HG03175 (cell line): Measurements from ENCODE around the gene NBEA.
"Not testable (repeated sequence)": the region's sequence is repeated elsewhere in the genome, so short reads cannot be mapped to it uniquely, and the experiment has no call there.

Experiments used
- ATAC-seq: cut with Tn5 transposase; IDR thresholded peaks from one replicate; pipeline ENCODE4 v1.9.1; 2021; ENCODE audit warnings: mild to moderate bottlenecking, moderate library complexity; ENCODE audit not compliant: unreplicated experiment

NBEA gene

DNA sequence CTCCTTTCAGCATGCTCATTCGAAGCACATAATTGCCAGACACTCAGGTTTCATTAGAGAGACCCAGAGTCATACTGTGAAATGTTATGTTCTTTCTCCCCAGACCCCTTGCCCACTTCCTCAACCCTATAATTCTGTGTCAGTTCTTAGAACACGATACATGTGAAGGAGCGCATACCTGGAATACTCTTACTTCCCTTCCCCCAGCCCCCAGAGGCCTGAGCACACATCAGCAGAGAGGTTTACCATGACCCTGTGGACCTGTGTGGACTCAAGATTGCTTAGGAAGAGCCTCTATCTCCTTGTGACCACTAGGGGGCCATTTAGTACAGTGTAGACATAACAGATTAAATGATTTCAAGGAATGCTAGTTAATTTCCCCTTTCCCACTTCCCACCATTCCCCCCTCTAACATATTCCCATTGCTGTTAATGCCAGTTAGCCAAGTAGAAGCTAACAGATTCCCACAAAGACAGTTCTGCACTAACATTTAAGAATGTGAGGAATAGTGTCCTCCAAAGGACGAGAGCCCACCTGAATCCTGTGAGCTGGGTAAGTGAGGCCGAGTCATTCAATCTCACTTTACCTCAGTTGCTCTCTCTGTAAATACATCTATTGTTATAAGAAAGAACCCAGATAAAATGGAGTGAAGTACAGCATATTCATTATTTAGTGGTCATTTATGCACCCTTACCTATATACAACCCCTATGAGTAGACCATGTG lies 688.6 kb downstream of the NBEA start:
- ATAC-seq = peak; percentile 77

DNA sequence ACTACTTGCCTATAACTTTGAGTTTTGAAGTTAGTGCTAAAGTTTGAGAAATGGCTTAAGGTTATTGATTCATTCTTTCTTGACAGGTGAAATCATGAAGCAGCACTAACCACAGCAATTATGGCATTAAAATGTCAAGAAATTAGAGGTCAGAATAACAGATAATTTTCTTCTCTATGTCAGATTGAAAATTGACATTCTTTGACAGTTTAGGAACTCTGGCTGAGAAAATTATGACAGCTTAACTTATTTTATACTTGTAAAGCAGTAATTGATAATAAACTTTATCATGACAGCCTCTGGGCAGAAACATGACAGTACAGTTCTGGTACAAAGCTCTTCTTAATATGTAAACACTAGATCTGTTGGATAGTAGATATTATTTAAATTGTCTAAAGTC lies 689.6 kb downstream of the NBEA start:
- ATAC-seq = no peak

DNA sequence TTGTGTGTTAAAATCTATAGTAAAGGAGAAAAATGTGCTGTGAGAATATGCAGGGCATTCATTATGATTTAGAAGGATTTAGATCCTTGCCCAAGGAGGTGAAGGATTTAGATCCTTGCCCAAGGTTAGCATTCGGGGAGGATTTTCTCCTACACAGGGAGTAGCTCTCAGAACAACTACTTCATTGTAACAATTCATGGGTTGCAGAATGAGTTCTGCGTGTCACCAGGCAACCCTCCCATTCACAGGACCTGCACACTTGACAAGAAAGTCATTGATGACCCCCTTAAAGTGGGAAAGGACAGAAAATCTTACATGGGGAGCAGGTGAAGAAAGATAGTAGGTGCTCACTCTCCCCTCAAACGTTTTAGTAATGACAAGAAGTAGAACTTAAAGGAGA lies 701.6 kb downstream of the NBEA start:
- no peak for ATAC-seq

DNA sequence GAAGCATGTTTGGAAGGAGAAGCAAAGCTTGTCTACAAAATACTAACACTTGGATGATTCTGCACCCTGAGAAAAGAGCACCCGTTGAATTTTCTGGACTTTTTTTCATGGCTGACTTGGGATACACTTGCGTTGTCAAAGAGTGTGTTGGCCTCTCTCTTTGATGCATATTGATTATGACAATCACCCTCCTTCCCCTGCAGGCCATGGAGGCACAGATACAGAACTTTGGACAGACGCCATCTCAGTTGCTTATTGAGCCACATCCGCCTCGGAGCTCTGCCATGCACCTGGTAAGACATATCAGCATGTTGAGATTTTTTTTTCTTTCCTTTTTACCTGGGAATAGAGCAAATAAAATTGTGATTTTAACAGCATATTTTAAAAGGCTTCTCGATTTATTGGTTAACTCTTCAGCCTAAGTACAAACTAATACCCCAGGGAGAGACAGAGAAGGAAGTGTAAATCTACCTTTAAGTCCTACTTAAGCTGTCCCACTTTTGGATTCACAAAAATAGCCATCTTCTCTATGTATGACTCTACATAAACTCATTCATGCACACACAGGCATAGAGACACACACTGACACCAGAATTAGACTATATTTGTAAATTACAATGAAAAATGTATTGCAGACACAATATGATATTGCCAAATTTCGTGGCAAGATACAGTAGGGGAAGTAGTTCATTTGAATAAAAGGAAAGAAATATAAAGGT lies 704.1 kb downstream of the NBEA start:
- ATAC-seq = no peak

DNA sequence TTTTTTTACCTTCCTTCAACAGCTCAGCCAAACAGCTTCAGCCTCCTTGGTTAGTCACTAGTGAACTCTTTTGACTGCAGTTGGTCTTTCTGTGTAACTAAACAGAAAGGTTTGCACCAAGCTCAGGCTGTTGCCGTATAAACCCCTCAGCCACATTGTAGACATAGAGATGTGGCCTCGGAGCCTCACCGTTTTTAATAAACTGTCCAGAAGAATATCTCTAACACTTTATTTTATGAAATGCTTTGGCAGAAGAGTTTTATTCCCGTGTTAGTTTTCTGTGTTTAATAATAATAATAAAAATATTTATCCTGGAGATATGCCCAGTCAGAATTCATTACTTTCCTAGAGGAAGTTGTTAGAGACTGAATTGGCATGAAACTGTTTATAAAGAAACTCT lies 706.1 kb downstream of the NBEA start:
- no peak for ATAC-seq

DNA sequence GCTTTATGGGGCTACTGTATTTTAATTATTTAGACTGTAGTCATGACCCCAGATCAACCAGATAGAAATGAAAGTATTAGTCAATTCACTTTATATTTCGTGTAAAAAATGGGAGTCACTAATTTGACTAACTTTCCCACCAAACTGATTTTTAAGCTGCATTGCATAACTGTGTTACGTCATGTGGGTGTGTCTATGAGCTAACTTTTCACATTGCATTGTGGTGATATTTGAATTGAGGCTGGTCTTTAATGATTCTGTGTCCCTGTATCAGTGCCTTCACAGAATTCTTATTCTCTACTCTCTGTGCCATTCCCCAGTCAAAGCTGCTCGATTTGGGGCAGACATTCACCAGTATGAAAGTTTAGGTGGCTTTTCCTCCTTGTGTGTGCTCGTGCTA lies 707.1 kb downstream of the NBEA start:
- no peak for ATAC-seq

DNA sequence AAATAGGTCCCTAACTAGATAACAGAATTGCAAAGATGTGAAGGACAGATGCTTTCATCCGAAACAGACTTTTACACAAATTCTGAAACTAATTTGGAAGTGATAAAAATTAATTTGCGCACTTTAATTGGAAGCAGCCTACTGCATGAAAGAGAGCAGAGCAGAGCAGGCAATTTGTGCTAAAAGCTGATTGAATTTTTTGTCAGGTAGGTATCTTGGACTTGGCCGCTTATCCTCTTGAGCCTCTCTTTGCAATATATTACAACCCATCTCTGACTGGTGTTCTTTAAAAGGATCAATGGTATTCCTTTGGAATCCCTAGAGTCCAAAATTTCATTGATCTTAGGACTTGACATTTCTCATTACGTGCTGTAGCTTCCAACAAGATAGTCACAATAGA lies 717.7 kb downstream of the NBEA start:
- no peak for ATAC-seq

DNA sequence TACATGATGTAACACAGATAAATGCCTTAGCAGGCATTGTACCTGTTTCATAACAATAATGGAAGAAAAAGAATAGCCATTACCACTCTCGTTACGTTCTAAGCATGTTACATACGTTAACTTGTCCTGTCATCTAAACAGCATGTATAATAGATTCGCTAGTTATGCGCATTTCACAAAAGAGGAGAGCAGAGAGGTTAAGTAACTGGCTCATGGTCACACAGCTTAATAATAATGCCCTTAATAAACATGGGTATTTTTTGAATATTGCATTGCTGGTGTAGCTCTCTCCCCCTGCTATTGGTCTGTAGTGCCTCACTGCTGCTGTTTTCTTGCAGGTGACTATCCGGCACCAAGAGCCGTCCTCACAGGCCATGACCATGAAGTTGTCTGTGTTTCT lies 722.7 kb downstream of the NBEA start:
- no peak for ATAC-seq

DNA sequence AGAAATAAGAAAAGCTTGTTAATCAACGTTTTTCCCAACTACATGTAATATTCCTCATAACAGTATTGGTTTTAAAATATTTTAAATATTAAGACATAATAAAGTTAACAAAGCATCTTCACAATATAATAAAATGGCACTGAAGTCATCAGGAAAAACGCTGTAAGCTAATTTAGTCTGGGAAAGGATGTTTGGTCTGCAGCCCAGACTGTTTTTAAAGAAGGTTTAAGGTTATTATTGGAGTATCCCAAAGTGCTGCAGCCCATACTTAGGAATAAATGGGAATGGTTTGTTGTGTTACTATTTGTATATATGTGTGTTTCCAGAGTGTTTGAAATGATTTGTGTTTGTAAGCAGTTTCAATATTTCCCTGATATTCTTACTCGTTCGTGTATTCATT lies 727.3 kb downstream of the NBEA start:
- ATAC-seq = no peak

DNA sequence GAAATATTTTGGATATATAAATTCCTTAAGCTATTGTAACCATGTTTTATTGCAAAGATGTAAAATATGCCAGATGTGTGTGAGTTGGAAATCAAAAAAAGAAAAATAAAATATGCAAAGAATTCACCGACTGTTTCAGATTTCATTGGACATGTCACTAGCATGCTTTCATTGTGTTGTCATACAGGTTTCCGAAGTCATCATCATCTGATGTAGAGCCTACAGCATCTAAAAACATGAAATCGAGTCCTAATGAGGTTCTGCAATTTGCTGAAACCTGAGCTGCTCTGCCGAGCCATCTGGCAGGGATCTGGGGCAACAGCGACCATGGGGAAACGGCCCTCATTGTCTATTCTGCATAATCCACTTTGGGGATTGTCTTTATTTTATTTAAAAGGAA lies 730.5 kb downstream of the NBEA start:
- no peak for ATAC-seq

DNA sequence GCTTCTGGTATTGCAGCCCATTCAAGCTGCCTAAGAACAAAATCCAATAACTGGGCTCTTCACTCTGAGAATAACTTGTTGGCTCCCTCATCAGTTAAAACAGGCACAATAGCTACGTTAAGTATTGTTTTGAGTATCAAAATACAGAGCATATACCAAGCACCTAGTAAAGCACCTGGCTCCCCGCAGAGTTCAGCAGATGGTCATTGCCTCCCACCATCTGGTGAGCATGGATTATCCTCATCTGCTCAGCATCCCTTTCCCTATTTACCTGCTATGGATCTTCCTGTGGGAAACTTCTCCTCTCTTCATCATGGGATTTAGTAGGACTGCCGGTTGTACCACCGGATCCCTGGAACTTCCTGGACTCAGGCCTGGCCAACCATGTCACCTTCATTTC lies 733.6 kb downstream of the NBEA start:
- ATAC-seq = no peak

DNA sequence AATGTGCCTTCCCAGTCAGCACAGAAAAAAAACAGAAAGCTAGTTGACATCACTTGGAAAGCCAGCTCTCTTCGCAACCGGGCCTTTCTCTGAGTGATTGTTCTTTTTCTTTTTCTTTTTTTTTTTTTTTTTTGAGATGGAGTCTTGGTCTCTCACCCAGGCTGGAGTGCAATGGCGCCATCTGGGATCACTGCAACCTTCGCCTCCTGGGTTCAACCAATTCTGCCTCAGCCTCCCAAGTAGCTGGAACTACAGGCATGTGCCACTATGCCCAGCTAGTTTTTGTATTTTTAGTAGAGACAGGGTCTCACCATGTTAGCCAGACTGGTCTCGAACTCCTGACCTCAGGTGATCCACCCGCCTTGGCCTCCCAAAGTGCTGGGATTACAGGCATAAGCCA lies 735.8 kb downstream of the NBEA start:
- not testable (repeated sequence) for ATAC-seq

DNA sequence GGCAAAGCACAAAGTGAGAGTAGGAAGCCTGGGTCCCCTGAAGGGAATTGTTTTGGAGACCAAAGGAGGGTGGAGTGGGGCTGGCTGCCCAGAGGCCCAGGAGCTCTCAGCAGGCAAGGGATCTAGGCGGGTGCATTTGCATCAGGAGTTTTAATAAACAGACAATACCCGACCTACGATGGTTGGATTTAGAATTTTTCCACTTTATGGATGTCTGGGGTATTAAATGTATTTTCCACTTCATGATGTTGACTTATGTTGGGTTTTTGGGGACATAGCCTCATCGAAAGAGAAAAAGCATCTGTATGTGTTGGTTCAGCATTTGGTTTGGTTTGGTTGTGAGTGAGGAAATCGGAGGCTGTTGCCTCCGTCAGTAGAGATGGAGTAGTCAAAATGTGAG lies 739.6 kb downstream of the NBEA start:
- no peak for ATAC-seq

DNA sequence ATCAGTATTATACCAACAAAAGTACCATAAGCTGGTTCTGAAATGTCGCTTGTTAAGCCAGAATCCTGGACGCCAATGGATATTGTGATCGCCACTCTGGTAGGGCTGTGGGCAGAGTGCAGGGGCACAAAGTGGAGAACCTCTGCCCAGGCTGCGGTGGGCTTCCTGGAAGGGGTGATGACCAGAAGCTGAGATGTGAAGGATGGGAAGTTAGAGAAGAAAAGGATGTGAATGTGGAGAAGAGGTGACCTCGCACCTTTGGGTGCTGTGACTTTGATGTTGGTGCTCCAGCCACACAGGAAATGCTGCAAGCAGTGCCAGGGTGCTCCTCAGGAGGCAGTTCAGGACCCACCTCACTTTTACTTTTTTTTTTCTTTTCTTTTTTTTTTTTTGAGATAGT lies 742.4 kb downstream of the NBEA start:
- ATAC-seq = no peak

DNA sequence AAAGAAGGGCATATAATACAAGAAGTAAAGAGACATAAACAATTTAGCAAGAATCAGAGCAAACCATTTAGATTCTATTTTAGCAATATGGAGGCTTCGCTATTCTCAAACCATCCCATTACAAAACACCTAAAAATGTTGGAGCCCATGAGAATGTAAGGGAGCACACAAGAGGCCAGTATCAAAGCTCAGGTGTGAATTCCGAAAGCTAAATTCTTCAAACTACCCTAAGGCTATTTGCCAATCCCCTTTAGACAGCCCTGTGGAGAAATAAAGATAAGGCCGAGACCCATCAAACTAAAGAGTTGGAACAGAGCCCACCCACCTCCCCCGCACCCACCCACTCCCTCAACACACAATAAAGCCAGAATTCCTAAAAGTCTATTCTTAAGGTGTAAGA lies 745.3 kb downstream of the NBEA start:
- ATAC-seq = no peak

DNA sequence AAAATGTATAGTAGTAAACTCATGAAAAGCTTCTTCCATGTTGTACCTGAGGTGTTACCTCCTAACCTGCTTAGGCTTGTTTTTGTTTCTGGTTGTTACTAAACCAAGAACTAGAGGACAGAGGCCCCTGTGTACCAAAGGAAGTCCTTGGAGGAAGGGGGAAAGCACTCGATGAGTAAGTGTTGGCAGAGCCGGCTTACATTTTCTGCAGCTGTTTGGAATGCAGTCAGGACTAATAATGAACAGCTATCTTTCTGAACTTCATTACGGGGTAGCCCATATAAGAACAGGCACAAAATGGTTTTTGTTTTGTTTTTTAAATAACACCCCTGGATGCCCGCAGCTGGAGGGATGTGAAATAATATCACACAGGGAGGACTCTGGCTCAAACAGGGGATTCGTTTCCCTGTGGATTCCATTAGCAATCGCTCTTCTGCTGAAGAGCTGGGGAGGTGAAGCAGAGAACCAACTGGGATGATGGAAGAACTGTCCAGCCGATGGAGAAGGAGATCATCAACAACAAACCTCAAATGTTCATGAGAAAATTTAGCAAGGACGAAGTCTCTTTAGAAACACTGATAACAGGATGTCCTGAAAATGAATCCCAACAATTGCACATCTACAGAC lies 748.6 kb downstream of the NBEA start:
- ATAC-seq = no peak

DNA sequence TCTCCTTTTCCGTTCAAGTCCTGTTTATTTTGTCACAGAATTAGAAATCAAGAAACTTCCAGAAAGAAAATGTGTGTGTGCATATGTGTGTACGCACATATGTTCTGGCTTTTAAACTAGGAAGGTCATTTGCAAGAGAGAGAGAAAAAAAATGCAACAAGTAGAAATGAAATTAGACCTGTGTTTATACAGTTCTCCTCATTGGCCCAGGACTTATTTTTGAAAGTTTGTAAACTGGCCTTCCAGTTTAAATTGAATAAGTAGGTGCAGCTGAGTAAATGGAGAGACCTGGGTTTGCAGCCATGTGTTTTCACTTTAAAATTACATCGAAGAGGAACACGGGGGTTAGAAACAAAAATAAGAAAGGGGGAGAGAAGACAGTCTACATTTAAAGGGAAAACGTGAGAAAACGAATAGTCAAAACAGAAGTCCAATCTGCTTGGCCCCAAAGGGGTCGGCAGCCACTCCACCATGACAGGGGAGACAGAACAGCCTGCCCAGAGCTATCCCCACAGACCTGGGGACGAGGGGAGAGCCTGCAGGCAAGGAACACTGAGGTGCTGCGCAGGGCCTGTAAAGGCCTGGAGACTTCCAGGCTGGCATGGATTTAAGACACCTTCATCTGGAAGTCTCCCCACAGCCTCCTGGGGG lies 751.2 kb downstream of the NBEA start:
- no peak for ATAC-seq

DNA sequence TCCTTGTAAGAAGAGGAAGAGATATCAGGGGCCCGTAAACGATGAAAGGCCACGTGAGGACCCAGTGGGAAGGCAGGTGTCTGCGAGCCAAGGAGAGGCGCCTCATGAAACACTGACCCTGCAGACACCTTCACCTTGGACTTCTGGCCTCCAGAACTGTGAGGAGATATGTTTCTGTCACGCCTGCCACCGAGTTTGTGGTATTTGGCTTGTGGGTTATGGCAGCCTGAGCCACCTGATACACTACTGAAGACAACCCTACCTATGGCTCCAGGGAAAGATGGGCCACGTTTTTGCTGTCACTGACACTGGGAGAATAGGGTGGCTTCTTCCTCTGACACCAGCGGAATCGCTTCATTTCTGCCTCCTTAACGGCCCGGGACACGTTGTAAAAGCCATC lies 752.0 kb downstream of the NBEA start:
- no peak for ATAC-seq

DNA sequence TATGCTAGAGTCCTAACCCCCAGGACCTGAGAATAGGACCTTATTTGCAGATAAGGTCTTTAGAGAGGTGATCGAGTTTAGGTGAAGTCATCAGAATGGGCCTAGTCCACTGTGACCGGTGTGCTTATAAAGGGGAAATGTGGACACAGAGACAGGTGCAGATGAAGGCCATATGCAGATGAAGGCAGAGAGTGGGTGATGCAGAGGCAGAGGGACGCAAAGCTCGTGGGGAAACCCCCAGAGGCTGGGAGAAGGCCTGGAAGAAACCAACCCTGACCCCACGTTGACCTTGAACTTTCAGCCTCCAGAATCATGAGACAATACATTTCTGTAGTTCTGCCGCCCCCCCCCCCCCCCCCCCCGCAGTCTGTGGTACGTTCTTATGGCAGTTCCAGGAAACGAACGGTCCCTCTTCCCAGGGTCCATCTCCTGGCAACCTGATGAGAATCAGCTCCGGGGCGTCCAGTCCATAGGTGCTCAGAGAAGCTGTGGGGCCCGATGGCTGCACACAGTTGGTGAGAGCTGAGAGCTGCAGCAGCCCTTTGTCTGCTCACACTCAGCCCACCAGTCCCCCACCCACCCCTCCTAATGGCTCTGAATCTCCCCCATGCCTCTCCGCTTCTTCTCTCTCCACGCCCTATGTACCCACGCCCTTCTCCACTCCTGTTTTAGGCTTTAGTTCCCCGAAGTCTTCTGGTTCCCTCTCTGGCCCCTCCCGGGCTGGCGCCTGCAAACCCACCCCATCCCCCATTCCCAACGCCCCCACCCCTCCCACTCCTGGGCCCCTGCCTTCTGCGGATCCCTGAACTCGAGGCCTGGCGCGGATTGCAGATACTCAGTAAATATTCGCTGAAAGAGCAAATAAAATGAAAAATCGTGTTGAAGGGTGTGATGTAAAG lies 752.7 kb downstream of the NBEA start:
- ATAC-seq = no peak

DNA sequence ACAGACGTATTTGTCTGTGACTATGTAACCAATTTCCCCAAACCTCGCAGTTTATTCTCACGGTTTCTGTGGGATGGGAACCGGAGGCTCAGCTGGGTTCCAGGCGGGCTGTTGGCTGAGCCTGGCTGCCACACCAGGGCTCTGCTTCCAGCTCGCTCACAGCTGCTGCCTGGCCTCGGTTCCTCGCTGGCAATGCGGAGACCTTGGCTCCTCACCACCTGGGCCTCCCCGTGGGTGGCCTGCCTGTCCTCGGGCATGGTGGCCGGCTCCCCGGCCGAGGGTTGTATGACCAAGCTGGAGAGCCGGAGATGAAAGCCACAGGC lies 753.3 kb downstream of the NBEA start:
- ATAC-seq = no peak

DNA sequence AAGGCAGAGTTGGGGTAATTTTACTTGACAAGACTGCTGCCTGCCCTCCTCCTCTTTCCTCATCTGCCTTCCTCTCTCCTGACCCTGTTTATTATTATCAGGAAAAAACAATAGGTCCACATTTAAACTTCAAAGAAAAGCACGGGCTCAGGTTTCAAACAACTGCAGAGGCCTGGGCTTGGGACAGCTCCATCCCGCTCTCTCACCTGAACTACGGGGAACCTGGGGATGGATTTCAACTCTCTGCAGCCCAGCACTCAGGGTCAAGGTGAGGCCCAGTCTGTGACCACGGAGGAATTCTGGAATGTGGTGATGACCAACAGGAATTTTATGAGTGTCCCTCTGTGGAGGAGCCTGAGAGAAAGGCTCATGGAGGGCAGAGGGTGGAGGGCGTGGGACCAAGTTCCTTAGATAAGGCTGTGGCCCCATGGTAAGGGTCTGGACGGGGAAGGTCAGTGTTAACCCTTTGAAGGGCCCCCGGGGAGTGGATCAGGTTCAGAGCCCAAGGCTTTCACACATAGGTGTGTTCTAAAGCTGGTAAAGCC lies 755.2 kb downstream of the NBEA start:
- no peak for ATAC-seq
